Left forelimb (tissue), 1 donor: ENCODE results near the gene AFDN.

ENCODE experiments used
- DNase-seq: peaks from one replicate; pipeline ENCODE4 v3.0.0-alpha.2; 2018; ENCODE audit warnings: low spot score

Gene AFDN

DNA sequence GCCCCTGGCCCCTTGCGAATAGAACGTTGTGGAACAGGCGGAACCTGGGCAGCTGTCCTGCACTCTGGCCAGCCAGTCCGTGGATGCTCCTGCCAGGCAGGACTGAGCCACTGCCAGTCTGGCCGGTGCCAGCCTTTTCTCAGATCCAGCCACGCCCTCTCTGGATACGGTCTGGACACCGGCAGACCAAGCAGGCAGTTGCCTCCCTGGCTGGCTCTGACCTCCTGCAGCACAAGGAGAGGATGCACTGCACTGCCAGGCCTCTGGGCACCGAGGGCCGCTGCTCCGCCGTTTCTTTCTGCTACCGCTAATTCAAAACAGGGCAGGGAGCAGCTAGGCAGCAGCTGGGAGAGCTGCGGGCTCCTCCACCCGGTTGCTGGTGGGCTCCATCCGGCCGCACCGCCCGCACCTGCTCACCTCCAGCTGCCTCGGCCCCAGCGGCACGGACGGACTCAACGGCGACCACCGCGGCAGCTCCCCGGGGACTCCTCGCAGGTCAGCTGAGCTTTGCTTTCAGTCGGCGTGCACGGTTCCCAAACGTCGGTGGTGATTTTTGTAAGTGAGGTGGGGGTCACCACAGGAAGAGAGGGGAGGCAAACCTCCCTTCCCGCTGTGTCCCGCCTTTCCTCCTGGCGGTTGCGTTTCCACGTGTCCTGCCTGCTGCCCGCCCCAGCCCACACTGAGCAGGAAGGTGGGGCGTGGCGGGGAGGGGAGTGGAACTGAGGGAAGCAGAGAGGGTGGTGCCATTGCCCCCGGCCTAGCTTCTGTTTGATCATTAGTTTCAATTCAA, 30.3 kb upstream of the AFDN start:
- DNase-seq = no peak

GRCh38 chr6:167797011-167797471, 29.7 kb upstream of the AFDN start:
- no peak for DNase-seq

DNA sequence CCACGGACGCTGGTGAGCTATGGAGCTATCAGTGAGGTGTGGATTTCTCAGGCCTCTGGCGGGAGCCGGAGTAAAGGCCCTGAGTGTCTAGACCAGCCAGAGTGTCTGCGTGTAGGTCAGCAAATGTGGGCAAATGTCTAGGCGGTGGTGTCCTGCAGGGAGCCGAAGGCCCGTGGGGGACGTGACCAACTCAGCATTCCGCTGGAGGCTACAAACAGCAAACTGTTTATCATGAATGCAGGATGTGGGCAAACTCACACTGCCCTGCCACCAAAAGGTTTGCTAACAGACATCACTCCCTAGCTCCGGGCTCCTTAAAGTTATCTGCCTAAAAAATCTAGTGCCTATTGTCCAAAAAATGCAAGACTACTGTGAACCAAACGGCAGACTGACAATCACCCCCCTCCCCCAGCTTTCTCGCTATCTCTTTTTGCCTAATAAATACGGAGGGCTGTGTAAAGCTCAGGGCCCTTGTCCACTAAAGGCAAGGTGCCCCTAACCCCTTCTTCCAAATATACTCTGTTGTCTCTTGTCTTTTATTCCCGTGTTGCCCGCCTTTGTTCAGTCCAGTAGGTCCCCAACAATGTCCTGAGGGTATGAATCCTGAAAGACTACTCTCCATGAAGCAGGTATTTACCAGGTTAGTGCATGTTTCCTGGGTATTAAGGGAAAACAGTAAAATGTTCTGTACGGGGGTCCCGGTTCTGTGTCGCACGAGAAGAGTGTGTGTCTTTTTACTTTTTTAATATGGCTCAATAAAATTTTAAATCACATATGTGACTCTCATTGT, 29.0 kb upstream of the AFDN start:
- DNase-seq = no peak

GRCh38 chr6:167798453-167798852, 28.3 kb upstream of the AFDN start:
- DNase-seq = no peak

DNA sequence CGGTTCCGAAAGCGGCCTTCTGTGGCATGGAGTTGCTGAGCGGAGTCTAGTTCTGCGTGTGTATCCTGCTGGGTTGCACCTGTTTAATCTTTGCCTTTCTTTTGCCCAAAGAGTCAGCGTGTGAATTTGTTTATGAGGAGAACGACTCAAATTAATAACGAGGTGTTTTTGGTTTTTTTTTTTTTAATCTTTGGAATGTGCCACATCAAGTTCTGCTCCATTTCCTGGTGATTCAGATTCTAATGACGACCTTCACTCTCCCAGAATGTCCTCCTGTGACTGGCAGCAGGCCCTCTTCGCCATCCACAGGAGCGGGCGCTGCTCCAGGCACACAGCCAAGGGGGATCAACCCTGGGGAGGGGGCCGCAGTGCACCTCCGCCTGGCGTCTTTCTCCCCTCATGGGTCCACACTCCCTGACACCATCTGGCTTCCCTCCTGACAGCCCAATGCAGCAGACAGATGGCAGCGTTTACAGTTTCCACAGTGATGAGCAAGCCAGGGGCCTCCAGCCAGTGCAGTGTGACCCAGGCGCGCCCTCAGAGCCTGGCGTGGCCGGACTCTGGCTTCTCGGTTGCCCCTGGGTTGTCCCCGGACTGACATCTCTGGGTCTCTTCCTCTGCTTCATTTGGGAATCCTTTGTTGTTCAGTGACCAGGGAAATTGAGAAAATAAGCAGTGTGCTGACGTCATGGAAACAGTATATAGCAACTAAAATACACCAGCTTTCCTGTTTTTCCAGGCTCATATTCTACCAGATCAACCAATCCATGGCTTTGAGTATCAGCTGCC, 27.5 kb upstream of the AFDN start:
- DNase-seq = no peak

DNA sequence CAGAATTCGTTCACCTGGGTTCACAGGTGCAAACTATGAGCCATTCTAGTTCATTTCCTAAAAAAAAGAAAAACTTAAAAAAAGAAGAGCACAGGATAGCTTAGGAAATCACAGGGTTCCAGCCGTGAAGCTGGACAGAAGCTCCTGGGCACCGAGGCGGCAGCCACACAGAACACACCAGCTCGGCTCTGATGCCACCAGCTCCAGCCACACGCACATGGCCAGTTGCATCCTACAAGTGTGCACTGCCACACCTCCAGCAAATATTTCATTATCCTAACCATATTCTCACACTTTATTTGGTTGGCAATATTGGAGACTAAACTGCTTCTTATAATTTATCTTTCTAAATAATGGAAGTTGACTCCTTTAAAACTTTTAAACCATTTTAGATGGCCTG, 26.2 kb upstream of the AFDN start:
- DNase-seq = no peak

- no peak for DNase-seq
Measured at GRCh38 chr6:167801263-167801662, 25.4 kb upstream of the AFDN start.

DNA sequence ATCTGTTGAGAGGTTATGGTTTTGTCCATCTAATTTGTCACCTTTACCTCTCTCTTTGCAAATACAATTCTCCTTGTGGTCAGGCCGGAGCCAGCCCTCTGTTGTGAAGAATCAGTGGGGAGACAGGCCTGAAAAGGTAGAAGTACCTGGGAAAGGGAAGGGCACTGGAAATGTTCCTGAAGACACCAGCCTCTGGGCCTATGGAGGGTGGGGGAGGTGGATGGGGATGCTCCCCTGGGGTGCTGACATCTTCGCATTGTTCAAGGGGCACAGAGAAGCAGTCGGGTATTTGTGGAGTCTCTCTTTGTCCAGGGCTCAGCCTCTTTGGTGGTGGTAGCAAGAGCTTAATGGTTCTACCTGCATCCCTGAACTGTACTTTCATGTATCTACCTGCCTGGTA, 24.4 kb upstream of the AFDN start:
- DNase-seq = no peak

DNA sequence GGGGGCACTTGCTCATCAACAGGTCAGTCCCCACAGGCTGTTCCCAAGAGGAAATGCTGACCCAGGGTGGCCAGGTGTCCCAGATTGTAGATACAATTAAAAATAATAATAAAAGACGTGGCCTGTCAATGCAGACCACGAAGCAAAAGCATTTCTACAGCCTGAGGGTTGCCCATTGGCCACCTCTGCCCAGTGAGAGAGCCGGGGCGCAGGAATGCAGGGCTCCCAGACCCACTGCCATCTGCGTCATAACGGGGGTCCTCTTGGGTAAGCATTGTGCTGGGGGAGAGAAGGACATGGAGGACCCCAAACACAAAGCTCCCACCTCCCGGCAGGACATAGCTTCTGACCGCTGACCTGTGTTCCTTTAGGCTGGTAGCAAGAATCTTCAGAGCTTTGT, 22.9 kb upstream of the AFDN start:
- no peak for DNase-seq

DNA sequence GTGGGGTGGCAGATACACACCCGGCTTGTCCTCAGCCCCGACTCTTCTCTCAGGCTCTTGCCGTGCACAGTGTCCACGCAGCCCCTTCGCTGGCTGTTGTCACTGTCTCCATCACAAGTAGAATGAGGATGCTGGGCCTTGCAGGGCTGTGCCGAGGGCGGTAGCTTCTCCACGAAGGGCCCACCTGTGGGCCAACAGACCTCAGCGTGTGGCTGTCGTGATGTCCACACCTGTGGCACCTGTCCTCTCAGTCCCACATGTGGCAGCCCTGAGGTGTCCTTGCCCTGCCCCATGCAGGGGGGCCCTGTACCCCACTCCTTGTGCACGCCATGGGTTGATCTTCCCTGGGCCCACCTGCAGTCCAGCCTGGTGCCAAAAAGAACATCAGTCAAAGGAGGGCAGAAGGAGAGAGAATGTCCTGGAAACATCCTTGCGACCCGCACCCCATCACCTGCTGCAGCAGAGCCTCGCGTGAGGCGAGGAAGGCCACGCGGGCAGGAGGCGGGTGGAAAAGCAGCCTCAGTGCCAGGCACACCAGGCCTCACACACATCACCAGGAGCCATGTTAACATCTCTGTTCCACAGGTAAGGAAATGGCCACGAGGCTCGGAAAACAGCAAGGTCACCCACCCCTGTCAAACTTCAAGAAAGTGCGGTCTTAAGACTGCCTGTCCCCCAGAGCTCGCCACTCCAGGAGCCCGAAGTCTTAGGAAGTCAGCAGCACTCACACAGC, 22.3 kb upstream of the AFDN start:
- DNase-seq = no peak

- no peak for DNase-seq
Measured at GRCh38 chr6:167805349-167806060, 21.2 kb upstream of the AFDN start.

DNA sequence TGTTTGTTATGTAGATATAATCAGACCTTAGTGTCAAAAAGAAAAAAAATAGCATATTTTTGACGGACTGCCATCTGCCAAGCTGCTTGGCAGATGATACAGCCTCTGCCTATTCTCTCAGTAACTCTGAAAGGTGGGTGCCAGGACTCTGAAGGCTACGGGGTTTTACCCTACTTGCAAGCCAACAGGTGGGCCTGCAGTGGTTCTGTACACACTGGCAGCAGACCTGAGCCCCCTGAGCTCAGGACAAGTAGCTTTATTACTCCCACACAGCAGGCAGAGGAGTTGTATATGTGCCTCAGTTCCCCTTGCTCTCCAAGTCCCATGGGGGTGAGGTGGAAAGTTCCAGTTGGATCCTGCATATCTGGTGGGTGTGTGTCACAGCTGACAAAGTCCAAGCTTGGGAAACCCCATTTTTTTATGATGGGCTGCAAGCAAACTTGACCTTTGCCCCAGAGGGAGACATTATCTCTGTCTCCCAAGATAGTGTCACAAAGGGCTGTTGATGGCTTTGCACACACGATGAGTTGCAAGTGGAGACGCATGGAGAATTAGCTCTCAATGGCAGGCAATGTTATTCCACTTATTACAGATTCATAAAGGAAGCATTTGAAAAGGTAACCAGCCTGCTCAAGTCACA, 20.5 kb upstream of the AFDN start:
- no peak for DNase-seq

DNA sequence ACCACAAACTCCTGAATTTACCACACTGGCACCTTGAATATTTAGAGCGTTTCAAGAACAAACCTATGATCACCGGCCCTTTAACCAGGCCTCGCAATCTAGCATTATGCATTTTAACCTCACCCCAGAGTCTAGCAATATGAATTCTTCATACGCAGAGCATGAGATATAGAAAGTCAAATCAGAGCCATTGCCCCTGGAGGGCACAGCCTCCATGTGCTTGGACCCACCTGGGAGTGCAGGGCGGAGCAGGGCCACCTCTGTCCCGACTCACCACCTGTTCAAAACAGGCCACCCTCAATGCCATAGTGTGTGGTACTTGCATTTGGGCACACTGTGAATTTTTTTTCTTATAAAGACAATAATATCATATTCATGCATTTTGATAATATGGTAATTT, 19.5 kb upstream of the AFDN start:
- no peak for DNase-seq

DNA sequence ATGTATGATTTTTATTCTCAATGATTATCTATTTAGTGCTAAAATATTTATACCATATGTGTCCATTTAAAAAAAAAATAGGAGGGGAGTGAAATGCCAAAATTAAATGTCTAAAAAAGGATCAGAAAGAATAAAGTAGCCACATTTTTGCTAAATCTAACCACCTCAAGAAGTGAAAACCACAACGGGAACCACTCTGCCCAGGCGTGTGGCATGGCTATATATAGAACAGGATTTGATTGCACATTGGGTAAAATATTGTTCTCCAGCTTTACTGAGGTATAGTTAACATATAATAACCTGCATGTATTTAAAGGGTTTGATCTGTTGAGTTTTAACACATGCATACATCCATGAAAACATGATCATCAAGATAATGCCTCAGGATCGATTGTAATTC, 19.0 kb upstream of the AFDN start:
- no peak for DNase-seq

DNA sequence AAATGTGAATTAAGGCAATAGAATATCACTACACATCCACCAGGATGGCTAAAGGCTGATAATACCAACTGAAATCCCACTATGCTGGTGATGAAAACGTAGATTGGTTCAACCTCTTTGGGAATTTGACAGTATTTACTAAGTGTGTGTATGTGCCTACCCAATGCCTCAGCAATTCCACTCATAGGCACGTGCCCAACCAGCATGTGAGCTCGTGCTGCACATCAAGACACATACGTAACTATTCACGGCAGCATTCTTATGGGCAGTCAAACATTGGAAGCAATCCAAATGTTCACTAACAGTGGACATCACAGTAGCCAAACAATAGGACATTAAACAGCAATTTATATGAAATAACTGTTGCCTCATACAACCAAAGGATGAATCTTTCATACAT, 15.7 kb upstream of the AFDN start:
- DNase-seq = no peak

GRCh38 chr6:167811442-167812087, 15.1 kb upstream of the AFDN start:
- DNase-seq = no peak

- no peak for DNase-seq
Measured at GRCh38 chr6:167812088-167812487, 14.6 kb upstream of the AFDN start.

DNA sequence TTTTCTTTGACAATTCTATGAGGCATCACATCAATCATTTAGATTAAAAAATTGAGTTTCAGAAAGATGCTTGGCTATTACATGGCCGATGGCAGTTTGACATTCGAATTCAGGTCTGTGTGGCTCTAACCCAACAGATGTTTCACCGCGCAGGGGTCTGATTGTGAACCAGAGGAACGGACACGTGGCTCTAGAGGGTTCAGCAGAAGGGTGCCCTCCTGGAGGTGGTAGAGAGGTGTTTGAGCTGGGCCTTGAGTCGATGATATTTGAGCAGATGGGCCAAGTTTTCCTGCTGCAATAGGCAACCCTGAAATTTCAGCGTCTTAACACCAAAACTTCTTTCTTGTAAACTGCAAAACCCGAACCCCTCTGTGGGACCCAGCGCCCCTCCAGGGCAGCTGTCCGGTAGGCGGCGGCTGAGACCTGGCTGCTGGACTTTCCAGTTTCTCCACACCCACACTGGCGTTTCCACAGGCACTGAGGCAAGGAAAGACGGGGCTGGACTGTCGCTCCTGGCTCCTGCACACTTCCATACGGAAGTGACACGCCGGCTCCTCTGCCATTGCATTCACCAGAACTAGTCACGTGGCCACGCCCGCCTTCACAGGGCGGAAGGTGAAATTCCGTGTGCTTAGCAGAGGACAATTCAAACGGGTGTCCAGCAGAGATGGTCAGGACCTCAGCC, 11.3 kb upstream of the AFDN start:
- no peak for DNase-seq

DNA sequence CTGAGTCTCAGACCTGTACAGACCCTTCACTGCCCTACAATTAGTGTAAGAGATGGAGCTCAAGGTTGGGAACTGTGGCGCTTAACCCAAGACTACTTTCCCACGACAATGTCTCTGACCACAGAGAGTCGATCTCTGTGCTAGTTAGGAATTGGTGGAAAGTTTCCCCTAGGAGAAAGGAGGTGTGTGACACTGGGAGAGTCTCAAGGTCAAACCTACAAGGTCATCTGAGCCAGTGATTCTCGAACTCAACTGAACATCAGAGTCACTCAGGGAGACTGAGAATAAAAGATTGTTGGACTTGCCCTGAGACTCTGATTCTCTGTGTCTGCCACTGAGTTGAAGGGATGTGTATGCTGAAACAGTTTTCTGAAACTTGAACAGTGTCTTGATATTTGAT, 9.7 kb upstream of the AFDN start:
- DNase-seq = no peak

GRCh38 chr6:167817729-167818128, 9.0 kb upstream of the AFDN start:
- no peak for DNase-seq
